Endothelial cell (in vitro differentiated cells): Measurements from ENCODE around the gene GALNT9. TPM values are rescaled to one million over a fixed set of nuclear protein-coding genes. Genes with fewer than 3 reads are reported as not detected.

Experiments used
- DNase-seq: peaks from one replicate; pipeline ENCODE4 v3.0.0; 2021; ENCODE audit warnings: low spot score
- H3K27ac Mint-ChIP-seq: one replicate; pipeline ENCODE4 v1.8.0; 2021; ENCODE audit warnings: mixed read lengths, inconsistent platforms; ENCODE audit not compliant: unreplicated experiment
- H3K27me3 Mint-ChIP-seq: one replicate; pipeline ENCODE4 v1.8.0; 2021; ENCODE audit warnings: mild to moderate bottlenecking, moderate library complexity, mixed read lengths, inconsistent platforms; ENCODE audit not compliant: unreplicated experiment
- H3K36me3 Mint-ChIP-seq: one replicate; pipeline ENCODE4 v1.8.0; 2021; ENCODE audit warnings: mild to moderate bottlenecking, low read depth, mixed read lengths, inconsistent platforms; ENCODE audit not compliant: unreplicated experiment
- H3K4me1 Mint-ChIP-seq: one replicate; pipeline ENCODE4 v1.8.0; 2021; ENCODE audit warnings: mild to moderate bottlenecking, mixed read lengths, inconsistent platforms; ENCODE audit not compliant: unreplicated experiment
- H3K4me3 Mint-ChIP-seq: one replicate; pipeline ENCODE4 v1.8.0; 2021; ENCODE audit warnings: mild to moderate bottlenecking, mixed read lengths, inconsistent platforms; ENCODE audit not compliant: unreplicated experiment
- H3K9me3 Mint-ChIP-seq: one replicate; pipeline ENCODE4 v1.8.0; 2021; ENCODE audit warnings: mixed read lengths, inconsistent platforms; ENCODE audit not compliant: unreplicated experiment
- total RNA-seq: library from RNA; stranded (reverse); fragmentation: NEBNext Ultra II Directional; extraction: Animal tissue kit (Norgen Biotek cat#: 25700); gene quantifications from one replicate; pipeline ENCODE4 v1.2.1, GENCODE V29; 2021; ENCODE audit not compliant: unreplicated experiment
- TF ChIP-seq, protein P1 (sequence below): fragments of 200-600 bp; sonication (generic); IDR thresholded peaks from one replicate; pipeline ENCODE4 v1.5.0; 2021; ENCODE audit warnings: antibody characterized with exemption; ENCODE audit not compliant: unreplicated experiment

GALNT9 gene
- total RNA-seq, 1 donor from 2014 or later = not detected

GRCh38 chr12:132349501-132350131, 20.2 kb upstream of the GALNT9 start:
- no peak overlapping the region for H3K4me3 Mint-ChIP-seq
- H3K4me1 Mint-ChIP-seq = no peaks in the 10 kb centered on the region
- no peak for DNase-seq
- no peaks in the 10 kb centered on the region for H3K36me3 Mint-ChIP-seq
- H3K27ac Mint-ChIP-seq = no peak overlapping the region
- TF ChIP-seq, protein P1, sequence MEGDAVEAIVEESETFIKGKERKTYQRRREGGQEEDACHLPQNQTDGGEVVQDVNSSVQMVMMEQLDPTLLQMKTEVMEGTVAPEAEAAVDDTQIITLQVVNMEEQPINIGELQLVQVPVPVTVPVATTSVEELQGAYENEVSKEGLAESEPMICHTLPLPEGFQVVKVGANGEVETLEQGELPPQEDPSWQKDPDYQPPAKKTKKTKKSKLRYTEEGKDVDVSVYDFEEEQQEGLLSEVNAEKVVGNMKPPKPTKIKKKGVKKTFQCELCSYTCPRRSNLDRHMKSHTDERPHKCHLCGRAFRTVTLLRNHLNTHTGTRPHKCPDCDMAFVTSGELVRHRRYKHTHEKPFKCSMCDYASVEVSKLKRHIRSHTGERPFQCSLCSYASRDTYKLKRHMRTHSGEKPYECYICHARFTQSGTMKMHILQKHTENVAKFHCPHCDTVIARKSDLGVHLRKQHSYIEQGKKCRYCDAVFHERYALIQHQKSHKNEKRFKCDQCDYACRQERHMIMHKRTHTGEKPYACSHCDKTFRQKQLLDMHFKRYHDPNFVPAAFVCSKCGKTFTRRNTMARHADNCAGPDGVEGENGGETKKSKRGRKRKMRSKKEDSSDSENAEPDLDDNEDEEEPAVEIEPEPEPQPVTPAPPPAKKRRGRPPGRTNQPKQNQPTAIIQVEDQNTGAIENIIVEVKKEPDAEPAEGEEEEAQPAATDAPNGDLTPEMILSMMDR = no peak
- no peaks in the 10 kb centered on the region for H3K9me3 Mint-ChIP-seq
- peaks cover 5% of the 10 kb centered on the region for H3K27me3 Mint-ChIP-seq

DNA sequence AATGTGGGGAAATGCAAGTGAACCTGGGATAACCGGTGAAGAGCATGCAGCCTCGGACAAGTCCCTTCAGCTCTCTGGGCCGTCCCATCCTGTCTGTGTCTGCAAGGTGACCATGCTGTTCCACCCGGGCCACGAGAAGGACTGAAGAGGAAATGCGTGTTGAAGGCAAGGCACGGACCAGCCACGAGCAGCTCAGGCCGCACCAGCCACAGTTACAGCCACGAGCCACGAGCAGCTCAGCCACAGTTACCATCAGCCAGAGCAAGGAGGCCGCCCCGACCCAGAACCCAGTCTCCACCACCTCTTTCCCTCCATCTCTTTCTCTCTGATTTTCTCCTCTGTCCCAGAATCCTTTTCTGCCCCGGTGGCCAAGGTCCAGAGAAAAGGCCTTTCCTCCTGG, 18.8 kb upstream of the GALNT9 start:
- H3K27me3 Mint-ChIP-seq = peaks cover 8% of the 10 kb centered on the region
- H3K36me3 Mint-ChIP-seq = no peaks in the 10 kb centered on the region
- TF ChIP-seq, protein P1 = no peak
- H3K4me3 Mint-ChIP-seq = no peak overlapping the region
- no peak for DNase-seq
- no peak overlapping the region for H3K27ac Mint-ChIP-seq
- no peaks in the 10 kb centered on the region for H3K9me3 Mint-ChIP-seq
- no peaks in the 10 kb centered on the region for H3K4me1 Mint-ChIP-seq

DNA sequence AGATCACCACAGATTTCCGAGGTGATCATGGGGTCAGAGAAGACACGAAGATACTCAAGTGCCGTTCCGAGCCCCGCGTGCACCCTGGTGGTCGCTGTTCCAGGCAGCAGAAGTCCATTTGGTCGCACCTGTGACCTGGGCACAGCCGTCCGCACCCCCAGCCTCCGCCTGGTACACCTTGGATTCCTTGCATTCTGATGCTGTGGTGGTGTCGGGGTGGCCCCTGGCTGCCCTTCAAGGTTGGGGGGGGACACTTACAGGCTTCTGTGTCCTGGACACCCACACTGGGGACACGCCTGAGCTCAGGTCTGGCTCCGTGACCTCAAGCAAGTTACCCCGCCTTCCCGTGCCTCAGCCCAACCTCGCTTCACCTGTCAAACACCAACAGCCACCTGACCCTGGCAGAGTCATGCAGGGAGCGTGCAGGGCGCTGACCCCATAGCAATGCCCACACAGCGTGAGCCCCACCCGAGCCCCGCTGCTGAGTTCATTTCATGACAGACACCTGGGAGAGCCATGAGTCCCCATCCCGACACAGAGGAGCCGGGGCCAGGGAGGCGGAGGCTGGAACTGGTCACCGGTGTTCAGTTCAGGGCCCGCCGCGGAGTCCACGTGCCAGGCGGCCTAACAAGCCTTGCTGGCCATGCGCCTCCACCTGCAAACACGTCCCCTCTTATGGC, 17.9 kb upstream of the GALNT9 start:
- H3K27ac Mint-ChIP-seq = no peak overlapping the region
- peaks cover 6% of the 10 kb centered on the region for H3K4me1 Mint-ChIP-seq
- peaks cover 10% of the 10 kb centered on the region for H3K27me3 Mint-ChIP-seq
- no peak overlapping the region for H3K4me3 Mint-ChIP-seq
- no peak for DNase-seq
- no peaks in the 10 kb centered on the region for H3K9me3 Mint-ChIP-seq
- no peaks in the 10 kb centered on the region for H3K36me3 Mint-ChIP-seq
- TF ChIP-seq, protein P1 = no peak

- Mint-ChIP-seq H3K27ac (no peak overlapping the region), H3K27me3 (peaks cover 11% of the 10 kb centered on the region), H3K36me3 (no peaks in the 10 kb centered on the region), H3K9me3 (no peaks in the 10 kb centered on the region), H3K4me3 (no peak overlapping the region), H3K4me1 (peaks cover 7% of the 10 kb centered on the region)
- no peak for DNase-seq
- TF ChIP-seq, protein P1 = no peak
Measured at GRCh38 chr12:132346471-132347175, 17.2 kb upstream of the GALNT9 start.
